ENCODE measurements around the gene TENM4.

GRCh38 chr11:78898266-78898775, 542.5 kb downstream of the TENM4 start:
- no peak for TF ChIP-seq RAD21 (conservative IDR thresholded peaks at IDR 0.05)
- TF ChIP-seq EP300 (conservative IDR thresholded peaks at IDR 0.05; ENCODE audit: poor library complexity, severe bottlenecking), result no peak
